Effector memory CD4-positive, alpha-beta T cell (primary cell): ENCODE measurements around the gene DOCK8.
"Not testable (repeated sequence)": the region's sequence is repeated elsewhere in the genome, so short reads cannot be mapped to it uniquely, and the experiment has no call there.

Experiments
- DNase-seq, 3 donors: peaks; one replicate each; pipeline ENCODE4 v3.0.0-alpha.2; 2020
- H3K27ac ChIP-seq: 2 replicates; pipeline ENCODE4 v1.7.0; 2013; ENCODE audit warnings: mild to moderate bottlenecking, low read length, moderate library complexity; ENCODE audit not compliant: insufficient read depth, poor library complexity, severe bottlenecking
- H3K27me3 ChIP-seq: replicated peaks from 2 replicates; pipeline ENCODE4 v1.7.0; 2013; ENCODE audit warnings: mild to moderate bottlenecking, low read length; ENCODE audit not compliant: insufficient read depth, control insufficient read depth, poor library complexity, severe bottlenecking
- H3K36me3 ChIP-seq: 2 replicates; pipeline ENCODE4 v1.7.0; 2013; ENCODE audit warnings: mild to moderate bottlenecking, low read length, moderate library complexity; ENCODE audit not compliant: control insufficient read depth, insufficient read depth
- H3K4me1 ChIP-seq: 2 replicates; pipeline ENCODE4 v1.7.0; 2013; ENCODE audit warnings: low read length, mild to moderate bottlenecking; ENCODE audit not compliant: control insufficient read depth, insufficient read depth, poor library complexity, severe bottlenecking
- H3K4me3 ChIP-seq: 2 replicates; pipeline ENCODE4 v1.7.0; 2013; ENCODE audit warnings: low read length, low read depth, mild to moderate bottlenecking; ENCODE audit not compliant: insufficient read depth, poor library complexity, severe bottlenecking
- H3K9me3 ChIP-seq: 2 replicates; pipeline ENCODE4 v1.7.0; 2013; ENCODE audit warnings: mild to moderate bottlenecking, low read length, moderate library complexity; ENCODE audit not compliant: control insufficient read depth
- total RNA-seq, 3 donors: gene quantifications; one replicate each; lab custom pipeline; 2026; lab: John Stamatoyannopoulos, UW

DOCK8 gene
- total RNA-seq: 392 to 531 (median 441) reads per million in 3 donors

GRCh38 chr9:214648-215493 lies at the start of gene DOCK8:
Gene DOCK8, plus strand, starts transcription at chr9:214865. Its CDS starts 112 bp downstream, at chr9:214977.
- Histone ChIP-seq H3K4me1 (peaks cover 9% of the 10 kb centered on the region), H3K36me3 (no peaks in the 10 kb centered on the region), H3K27me3 (no peaks in the 10 kb centered on the region), H3K4me3 (peak within 1 kb of the TSS; percentile 88), H3K27ac (peak within 1 kb of the TSS; percentile 40), H3K9me3 (no peaks in the 10 kb centered on the region)
- peak; percentile 7 to 35 (median 25) for DNase-seq

- not testable (repeated sequence) for H3K4me3 ChIP-seq, H3K36me3 ChIP-seq, H3K27ac ChIP-seq, H3K4me1 ChIP-seq, DNase-seq, H3K27me3 ChIP-seq, H3K9me3 ChIP-seq
Observed at GRCh38 chr9:169757-170156, 44.9 kb upstream of the DOCK8 start.

GRCh38 chr9:178140-178825 lies 36.4 kb upstream of the DOCK8 start:
- peak in 2 of 3 donors; percentile 0 to 6 for DNase-seq
- H3K4me1 ChIP-seq, H3K36me3 ChIP-seq, H3K9me3 ChIP-seq, H3K4me3 ChIP-seq, H3K27me3 ChIP-seq: not testable (repeated sequence)
- peak overlapping the region; percentile 32 for H3K27ac ChIP-seq

GRCh38 chr9:178970-179383 lies 35.7 kb upstream of the DOCK8 start, which contains the start of gene ZNG1A:
Gene ZNG1A, minus strand, starts transcription at chr9:179056. Its CDS starts 87 bp downstream, at chr9:178969.
- H3K36me3 ChIP-seq, H3K4me3 ChIP-seq, H3K9me3 ChIP-seq, H3K27me3 ChIP-seq, H3K4me1 ChIP-seq: not testable (repeated sequence)
- DNase-seq: peak in 2 of 3 donors; percentile 2 to 82
- peak within 1 kb of the TSS; percentile 32 for H3K27ac ChIP-seq

GRCh38 chr9:199601-200000 lies 15.1 kb upstream of the DOCK8 start:
- H3K27me3 ChIP-seq, H3K9me3 ChIP-seq, DNase-seq, H3K4me1 ChIP-seq, H3K27ac ChIP-seq, H3K4me3 ChIP-seq, H3K36me3 ChIP-seq: not testable (repeated sequence)

GRCh38 chr9:206481-206880 lies 8.2 kb upstream of the DOCK8 start:
- H3K27ac ChIP-seq: no peak overlapping the region
- H3K9me3 ChIP-seq: no peaks in the 10 kb centered on the region
- DNase-seq: no peak

GRCh38 chr9:209143-209758 lies 5.4 kb upstream of the DOCK8 start:
- Histone ChIP-seq H3K27me3 (no peaks in the 10 kb centered on the region), H3K27ac (no peak overlapping the region), H3K9me3 (no peaks in the 10 kb centered on the region), H3K36me3 (no peaks in the 10 kb centered on the region), H3K4me3 (no peak overlapping the region), H3K4me1 (no peaks in the 10 kb centered on the region)
- no peak for DNase-seq

More at GRCh38 chr9:206481-206880, 8.2 kb upstream of the DOCK8 start:
- Histone ChIP-seq H3K27me3 (no peaks in the 10 kb centered on the region), H3K4me1 (no peaks in the 10 kb centered on the region), H3K4me3 (no peak overlapping the region), H3K36me3 (no peaks in the 10 kb centered on the region)

GRCh38 chr9:211036-211435 lies 3.6 kb upstream of the DOCK8 start:
- H3K9me3 ChIP-seq: no peaks in the 10 kb centered on the region
- no peak overlapping the region for H3K27ac ChIP-seq
- H3K4me3 ChIP-seq: no peak overlapping the region
- no peak for DNase-seq
- peaks cover 6% of the 10 kb centered on the region for H3K4me1 ChIP-seq
- H3K36me3 ChIP-seq: no peaks in the 10 kb centered on the region
- H3K27me3 ChIP-seq: no peaks in the 10 kb centered on the region

GRCh38 chr9:211557-211956 lies 3.1 kb upstream of the DOCK8 start:
- Histone ChIP-seq H3K9me3 (no peaks in the 10 kb centered on the region), H3K27me3 (no peaks in the 10 kb centered on the region), H3K4me1 (peaks cover 9% of the 10 kb centered on the region), H3K4me3 (no peak overlapping the region), H3K36me3 (no peaks in the 10 kb centered on the region), H3K27ac (no peak overlapping the region)
- no peak for DNase-seq

GRCh38 chr9:212297-212696 lies 2.4 kb upstream of the DOCK8 start:
- peaks cover 9% of the 10 kb centered on the region for H3K4me1 ChIP-seq
- H3K27ac ChIP-seq: no peak overlapping the region
- H3K27me3 ChIP-seq: no peaks in the 10 kb centered on the region
- H3K9me3 ChIP-seq: no peaks in the 10 kb centered on the region
- no peaks in the 10 kb centered on the region for H3K36me3 ChIP-seq
- H3K4me3 ChIP-seq: no peak overlapping the region
- DNase-seq: no peak
